Measurements from ENCODE around the gene ARHGEF7.
A peak's percentile ranks its signal among the peaks of the same experiment; 100 is the strongest.

The ARHGEF7 gene

DNA sequence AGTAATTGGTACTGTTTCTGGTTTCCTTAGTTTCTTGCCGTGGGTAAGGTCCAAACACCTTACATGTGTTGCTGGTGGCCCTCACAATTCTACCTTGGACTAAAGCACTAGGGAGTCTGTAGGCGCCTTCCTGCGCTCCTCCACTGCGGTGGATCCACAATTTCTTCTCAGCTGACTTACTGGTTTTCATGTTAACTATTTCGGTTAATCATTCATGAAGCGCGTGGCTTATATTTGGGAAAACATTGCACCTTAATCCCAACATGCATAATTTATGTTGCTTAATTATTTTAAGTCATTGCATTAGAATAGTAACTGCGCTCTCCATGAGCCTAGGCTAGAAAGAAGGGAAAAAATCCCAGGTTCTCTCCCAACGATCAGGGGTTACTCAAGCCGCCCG is 37.7 kb downstream of the ARHGEF7 start:
- no peak for DNase-seq (ENCODE audit: low spot score)
- TF ChIP-seq, protein P1, sequence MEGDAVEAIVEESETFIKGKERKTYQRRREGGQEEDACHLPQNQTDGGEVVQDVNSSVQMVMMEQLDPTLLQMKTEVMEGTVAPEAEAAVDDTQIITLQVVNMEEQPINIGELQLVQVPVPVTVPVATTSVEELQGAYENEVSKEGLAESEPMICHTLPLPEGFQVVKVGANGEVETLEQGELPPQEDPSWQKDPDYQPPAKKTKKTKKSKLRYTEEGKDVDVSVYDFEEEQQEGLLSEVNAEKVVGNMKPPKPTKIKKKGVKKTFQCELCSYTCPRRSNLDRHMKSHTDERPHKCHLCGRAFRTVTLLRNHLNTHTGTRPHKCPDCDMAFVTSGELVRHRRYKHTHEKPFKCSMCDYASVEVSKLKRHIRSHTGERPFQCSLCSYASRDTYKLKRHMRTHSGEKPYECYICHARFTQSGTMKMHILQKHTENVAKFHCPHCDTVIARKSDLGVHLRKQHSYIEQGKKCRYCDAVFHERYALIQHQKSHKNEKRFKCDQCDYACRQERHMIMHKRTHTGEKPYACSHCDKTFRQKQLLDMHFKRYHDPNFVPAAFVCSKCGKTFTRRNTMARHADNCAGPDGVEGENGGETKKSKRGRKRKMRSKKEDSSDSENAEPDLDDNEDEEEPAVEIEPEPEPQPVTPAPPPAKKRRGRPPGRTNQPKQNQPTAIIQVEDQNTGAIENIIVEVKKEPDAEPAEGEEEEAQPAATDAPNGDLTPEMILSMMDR (IDR thresholded peaks at IDR 0.05; ENCODE audit: extremely low read depth, insufficient read depth, missing control alignments), result no peak
- in situ Hi-C loops (cut with MboI; ENCODE audit: low pct_unique_long_range_greater_than_20kb, low sequenced_read_pairs, unreplicated experiment), result no loop called here

DNA sequence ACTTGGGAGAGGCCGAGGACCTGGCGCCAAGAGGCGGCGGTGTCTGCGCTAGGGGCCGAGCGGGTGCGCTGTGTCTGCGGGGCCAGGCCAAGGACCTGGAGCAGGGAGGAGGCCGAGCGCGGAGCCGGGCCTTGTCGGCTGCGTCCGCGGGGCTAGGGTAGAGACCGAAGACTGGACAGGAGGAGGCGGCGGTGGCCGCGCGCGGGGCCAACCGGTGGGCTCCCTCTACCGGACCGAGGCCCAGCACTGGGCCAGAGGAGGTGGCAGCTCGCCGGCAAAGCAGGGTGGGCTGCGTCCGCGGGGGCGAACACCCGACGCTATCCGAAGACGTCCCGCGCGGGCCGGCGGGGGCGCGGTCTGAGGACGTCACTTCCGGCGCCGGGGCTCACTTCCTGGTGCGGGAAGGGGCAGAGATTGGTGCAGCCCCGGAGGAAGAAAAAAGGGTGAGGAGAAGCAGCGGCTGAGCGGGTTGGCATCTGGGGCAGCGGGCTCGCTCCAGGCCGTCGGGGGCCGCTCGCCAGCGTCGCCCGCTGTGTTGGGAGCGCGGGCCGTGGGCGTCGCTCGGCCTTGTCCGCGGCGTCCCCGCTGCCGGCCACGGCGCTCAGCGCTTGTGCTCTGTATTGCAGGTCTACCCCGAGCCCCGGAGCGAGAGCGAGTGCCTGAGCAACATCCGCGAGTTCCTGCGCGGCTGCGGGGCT is 38.3 kb downstream of the ARHGEF7 start:
- DNase-seq (ENCODE audit: low spot score), result peak; percentile 97
- TF ChIP-seq, protein P1 (IDR thresholded peaks at IDR 0.05; ENCODE audit: extremely low read depth, insufficient read depth, missing control alignments), result peak; percentile 31
- in situ Hi-C loops (cut with MboI; ENCODE audit: low pct_unique_long_range_greater_than_20kb, low sequenced_read_pairs, unreplicated experiment), result no loop called here

DNA sequence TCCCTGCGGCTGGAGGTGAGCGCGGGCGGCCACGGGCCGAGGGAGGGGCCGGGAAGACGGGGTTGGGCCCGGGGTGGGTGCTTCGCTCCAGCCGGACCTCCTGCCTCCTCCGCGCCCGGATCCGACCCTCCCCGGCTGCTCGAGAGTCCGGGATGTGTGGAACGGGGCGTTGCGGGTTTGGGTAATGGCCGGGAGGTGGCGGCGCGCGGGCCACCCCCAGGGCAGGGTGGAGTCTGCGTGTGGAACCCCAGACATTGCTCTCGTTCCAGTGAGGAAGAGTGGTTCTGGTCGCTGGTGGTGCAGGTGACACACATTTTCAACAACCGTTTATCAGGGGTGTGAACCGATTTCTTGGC is 38.8 kb downstream of the ARHGEF7 start:
- in situ Hi-C loops (cut with MboI; ENCODE audit: low pct_unique_long_range_greater_than_20kb, low sequenced_read_pairs, unreplicated experiment), result no loop called here
- TF ChIP-seq, protein P1 (IDR thresholded peaks at IDR 0.05; ENCODE audit: extremely low read depth, insufficient read depth, missing control alignments), result peak; percentile 33
- peak; percentile 56 for DNase-seq (ENCODE audit: low spot score)

DNA sequence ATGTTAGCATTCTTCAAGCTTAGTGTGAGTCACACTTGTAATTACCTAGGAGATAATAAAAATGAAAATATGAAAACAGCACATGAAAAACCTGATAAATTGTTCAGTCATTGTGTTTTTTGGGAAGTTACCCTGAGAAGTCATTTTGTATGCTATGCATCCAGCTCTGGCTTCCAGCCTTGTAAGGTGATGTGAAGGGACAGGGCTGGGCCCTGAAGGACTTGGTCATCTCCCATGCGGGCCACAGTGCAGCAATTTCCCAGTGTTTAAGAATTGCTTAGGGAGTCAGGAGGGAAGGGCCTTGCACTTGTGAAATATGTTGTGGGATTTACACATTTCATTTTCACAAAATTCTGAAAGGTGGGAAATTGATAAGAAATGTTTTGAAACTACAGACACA is 41.3 kb downstream of the ARHGEF7 start:
- DNase-seq (ENCODE audit: low spot score), result no peak
- in situ Hi-C loops (cut with MboI; ENCODE audit: low pct_unique_long_range_greater_than_20kb, low sequenced_read_pairs, unreplicated experiment), result no loop called here
- TF ChIP-seq, protein P1 (IDR thresholded peaks at IDR 0.05; ENCODE audit: extremely low read depth, insufficient read depth, missing control alignments), result no peak

DNA sequence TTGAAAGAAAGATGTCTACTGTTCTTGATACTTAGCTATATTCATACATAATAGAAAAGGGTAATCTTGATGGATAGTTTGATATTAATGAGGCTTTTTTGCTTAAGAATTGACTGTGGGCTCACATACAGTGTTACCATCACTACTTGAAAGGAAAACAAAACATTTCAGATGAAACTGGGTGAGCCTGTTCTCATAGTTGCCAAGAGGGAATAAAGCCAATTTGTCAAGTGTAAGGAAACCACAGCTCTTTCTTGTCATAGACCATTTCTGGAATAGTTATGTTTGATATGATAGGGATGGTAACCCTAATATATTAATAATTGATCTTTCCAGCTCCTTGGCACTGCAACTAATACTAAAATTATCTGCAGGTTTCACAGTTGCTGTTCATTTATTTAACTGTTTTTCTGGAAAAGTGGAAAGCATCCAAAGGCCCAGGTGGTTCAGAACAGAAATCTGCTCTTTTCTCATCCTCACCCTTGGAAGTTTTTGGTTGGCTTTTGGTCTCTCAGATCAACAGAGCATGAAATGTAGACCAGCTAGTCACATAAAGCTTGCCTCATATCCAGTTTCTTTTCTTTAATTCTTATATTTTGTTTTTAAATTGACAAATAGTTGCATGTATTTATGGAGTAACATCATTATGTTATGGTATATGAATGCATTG is 43.2 kb downstream of the ARHGEF7 start:
- TF ChIP-seq, protein P1 (IDR thresholded peaks at IDR 0.05; ENCODE audit: extremely low read depth, insufficient read depth, missing control alignments), result no peak
- in situ Hi-C loops (cut with MboI; ENCODE audit: low pct_unique_long_range_greater_than_20kb, low sequenced_read_pairs, unreplicated experiment), result no loop called here

DNA sequence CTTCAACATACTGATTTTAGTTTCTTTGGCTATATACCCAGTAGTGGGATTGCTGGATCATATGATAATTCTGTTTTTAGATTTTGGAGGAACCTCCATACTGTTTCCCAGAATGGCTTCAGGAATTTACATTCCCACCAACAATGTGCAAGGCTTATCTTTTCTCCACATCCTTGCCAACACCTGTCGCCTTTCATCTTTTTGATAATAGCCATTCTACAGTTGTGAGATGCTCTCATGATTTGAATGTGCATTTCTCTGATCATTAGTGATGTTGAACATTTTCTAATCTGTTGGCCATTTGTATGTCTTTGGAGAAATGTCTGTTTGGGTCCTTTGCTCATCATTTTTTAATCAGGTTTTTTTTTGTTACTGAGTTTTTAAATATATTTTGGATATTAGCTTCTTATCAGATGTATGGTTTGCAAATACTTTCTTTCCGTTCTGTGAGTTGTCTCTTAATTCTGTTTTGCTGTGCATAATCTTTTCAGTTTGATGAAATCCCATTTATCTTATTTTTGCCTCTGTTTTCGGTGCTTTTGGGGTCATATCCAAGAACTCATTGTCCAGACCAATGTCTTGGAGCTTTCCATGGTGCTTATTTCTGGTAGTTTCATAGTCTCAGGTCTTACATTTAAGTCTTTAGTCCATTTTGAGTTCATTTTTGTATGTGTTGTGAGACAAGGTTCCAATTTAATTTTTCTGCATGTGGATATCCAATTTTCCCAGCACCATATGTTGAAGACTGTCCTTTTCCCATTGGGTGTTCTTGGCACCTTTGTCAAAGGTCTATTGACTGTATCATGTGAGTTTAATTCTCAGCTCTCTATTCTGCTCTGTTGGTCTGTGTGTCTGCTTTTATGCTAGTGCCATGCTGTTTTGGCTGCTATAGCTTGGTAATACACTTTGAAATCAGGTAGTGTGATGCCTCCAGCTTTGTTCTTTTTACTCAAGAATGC is 44.5 kb downstream of the ARHGEF7 start:
- in situ Hi-C loops (cut with MboI; ENCODE audit: low pct_unique_long_range_greater_than_20kb, low sequenced_read_pairs, unreplicated experiment), result no loop called here
- no peak for DNase-seq (ENCODE audit: low spot score)
- TF ChIP-seq, protein P1 (IDR thresholded peaks at IDR 0.05; ENCODE audit: extremely low read depth, insufficient read depth, missing control alignments), result no peak

More for the DNA sequence above, 43.2 kb downstream of the ARHGEF7 start:
- no peak for DNase-seq (ENCODE audit: low spot score)
